Umbilical cord (tissue), 2 donors: ENCODE results near the gene PAEP. TPM values are rescaled to one million over a fixed set of nuclear protein-coding genes. Genes with fewer than 3 reads are reported as not detected.

Experiments
- DNase-seq: peaks from one replicate; pipeline ENCODE4 v3.0.0-alpha.2; 2015; ENCODE audit warnings: low spot score
- total RNA-seq: library from RNA; depleted of rRNA; stranded (reverse); fragments of >200 nt; gene quantifications from one replicate; pipeline ENCODE4 v1.2.3, GENCODE V29; 2014; ENCODE audit warnings: low replicate concordance; ENCODE audit not compliant: insufficient read depth

PAEP gene
- total RNA-seq, 1 donor from 2014 or later: not detected

DNA sequence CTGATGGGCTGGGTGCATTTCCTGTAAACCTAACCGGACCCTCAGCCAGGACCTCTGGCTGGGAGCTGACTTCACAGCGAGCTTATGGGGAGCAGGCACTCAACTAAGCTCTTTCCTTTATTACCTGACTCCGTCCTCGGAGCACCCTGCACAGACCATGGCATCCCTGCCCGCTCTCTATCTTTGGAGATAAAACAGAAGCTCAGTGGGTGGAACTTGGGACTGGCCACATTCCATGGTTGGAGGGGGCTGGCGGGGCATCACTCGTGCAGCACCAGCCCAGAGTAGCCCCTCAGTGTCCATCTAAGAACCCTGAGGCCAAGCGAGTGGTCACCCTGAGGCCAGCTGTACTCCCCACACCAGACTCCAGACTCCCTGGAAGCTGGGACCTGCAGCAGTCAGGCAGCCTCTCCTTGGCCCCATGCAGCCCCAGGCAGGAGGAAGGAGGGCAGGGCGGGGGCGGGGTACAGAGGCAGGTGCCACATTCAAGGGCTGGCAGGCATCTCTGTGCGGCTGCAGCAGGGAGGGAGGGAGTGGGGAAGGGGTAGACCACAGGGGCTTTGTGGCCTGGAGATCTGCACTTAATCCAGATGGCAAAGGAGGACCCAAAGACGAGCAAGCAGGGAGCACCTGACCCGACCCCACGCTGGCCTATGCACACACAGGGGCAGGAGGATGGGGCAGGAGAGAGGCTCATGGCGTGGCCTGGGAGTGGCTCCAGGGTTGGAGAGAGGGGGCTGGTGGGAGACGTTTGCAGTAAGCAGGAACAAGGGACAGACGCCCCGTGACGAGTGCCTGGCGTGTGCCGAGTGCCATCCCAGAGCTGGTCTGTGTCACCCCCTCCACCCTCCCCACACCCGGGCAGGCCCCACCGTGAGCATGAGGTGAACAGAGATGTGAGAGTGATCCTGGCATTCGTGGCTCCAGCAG lies 51.7 kb downstream of the PAEP start:
- no peak for DNase-seq

DNA sequence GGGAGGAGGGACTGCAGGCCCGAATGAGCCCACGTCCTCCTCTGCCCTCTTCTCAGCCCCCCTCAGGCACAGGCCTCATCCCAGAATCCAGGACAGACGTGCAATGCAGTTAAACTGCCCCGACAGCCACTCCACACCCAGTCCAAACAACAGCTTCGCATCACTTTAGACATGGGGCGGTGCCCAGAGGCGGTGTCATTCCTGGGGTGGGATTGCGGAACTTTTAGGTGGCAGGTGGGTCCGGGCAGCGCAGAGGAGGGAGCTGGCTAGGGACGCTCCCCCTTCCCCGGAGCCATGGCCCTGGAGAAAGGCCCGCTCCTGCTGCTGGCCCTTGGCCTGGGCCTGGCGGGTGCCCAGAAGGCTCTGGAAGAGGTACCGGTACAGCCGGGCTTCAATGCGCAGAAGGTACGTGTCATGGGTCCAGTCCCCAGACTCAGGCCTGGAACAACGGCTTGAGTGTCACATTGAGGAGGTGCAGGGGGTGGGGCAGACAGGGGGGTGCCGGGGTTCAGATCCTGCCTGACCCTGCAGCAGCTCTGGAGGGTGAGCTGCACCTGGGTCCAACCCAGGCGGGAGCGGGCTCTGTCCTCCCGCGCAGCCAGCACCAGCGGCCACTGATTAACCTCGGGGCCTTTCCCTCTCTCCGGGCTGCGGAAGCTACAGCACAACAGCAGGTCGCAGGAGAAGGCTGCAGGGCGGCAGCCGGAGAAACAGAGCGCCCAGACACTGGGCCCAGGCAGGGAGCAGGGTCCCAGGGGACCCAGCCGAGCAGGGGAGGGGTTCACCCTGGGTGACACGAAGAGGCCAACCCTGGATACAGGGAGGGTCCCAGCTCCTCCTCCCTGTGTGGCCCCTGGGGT lies 52.6 kb downstream of the PAEP start:
- DNase-seq: no peak

DNA sequence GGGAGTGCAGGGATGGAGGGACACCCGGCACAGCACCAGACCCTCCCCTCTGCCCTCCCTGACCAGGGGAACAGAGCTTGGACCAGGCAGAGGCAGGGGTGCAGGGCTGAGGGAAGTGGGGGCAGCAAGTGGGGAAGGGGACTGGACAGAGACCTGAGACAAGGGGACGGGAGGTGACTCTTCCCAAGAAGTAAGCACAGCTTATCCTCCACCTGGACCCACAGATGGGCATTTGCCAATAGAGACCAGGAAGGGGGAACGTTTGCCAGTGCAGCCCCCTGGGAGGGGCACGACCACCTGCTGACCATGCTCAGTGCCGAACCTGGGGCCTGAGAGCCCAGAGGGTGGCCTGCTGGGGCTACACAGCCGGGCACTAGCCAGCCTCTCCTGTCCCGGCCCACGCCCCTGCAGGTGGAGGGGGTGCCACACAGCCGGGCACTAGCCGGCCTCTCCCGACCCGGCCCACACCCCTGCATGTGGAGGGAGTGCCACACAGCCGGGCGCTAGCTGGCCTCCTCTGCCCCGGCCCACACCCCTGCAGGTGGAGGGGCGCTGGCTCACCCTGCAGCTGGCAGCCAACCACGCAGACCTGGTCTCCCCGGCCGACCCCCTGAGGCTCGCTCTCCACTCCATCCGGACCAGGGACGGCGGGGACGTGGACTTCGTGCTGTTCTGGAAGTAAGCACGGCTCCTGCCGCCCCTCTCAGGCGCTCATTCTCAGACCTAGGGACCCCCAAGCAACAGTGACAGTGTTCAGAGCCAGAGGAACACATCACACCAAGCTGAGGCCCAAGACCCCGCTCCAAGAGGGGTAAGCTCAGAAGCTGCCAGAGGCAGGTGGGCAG lies 53.5 kb downstream of the PAEP start:
- DNase-seq: no peak

DNA sequence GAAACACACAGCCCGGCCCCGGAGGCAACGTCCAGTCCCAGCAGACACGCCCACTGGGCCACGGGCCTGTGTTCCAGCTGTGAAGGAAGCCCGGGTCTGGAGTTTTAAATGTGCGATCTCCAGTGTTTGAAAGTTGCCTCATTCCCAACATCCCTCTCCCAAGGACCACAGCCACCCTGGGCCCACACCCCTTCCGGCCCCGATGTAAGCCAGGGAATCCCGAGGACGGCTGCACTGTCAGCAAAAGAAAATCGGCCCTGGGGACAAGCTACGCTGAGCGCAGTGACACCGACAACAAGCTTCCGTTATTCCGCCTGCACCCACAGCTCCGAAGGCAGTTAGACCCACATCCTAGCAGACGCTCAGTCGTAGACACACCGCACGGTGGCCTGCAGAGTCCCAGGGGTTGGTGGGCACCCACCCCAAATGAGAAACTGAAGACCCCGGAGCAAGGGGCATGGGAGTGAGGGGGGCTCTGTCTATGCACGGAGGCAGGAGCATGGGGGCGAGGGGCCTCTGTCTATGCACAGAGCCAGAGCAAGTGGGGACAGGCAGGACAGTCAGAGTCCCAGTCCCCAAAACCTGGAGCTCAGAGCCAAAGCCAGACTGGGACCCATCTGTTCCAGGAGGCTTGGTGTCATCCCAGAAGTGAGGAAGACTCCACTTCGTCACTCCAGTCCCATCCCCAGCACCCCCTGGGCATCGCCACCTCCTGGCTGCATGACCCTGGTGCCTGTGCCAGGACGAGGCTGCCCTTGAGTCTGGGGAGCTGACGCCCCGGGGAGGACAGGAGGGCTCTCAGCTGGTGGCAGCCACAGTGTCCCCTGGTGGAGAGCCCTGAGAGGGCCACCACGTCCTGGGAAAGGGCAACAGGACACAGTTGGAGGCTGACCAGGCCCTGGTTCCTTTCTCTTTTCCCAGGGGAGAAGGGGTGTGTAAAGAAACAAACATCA lies 54.4 kb downstream of the PAEP start:
- no peak for DNase-seq

Other genes with a start within 250 kb of the PAEP start
- 14.7 TPM for gene PPP1R26, start 82.0 kb upstream of the PAEP start, total RNA-seq
- gene MRPS2, start 61.1 kb upstream of the PAEP start, total RNA-seq: 18.8 TPM
- not detected for gene LCN1, start 40.3 kb upstream of the PAEP start, total RNA-seq
- gene OBP2A, start 15.6 kb upstream of the PAEP start, total RNA-seq: not detected
- not detected for gene GLT6D1, start 77.8 kb downstream of the PAEP start, total RNA-seq
- gene LCN9, start 101.6 kb downstream of the PAEP start, total RNA-seq: not detected
- not detected for gene SOHLH1, start 137.7 kb downstream of the PAEP start, total RNA-seq
- 3.6 TPM for gene KCNT1, start 140.4 kb downstream of the PAEP start, total RNA-seq